Measurements from ENCODE around the gene SDS. TPM values are rescaled to one million over a fixed set of nuclear protein-coding genes. Genes with fewer than 3 reads are reported as not detected.

Gene SDS
- total and polyA plus RNA-seq, 2 of the 8 experiments (the other 6 are each of a cell fraction or from before 2014, with no cell fraction given): 0.21 TPM; not detected in 1

- TF ChIP-seq CHD1 (IDR thresholded peaks at IDR 0.05; ENCODE audit: low read depth, low read length): no peak
- no peak for TF ChIP-seq HDAC2 (IDR thresholded peaks at IDR 0.05; ENCODE audit: borderline replicate concordance in 1 of 2, low read depth in 2 of 2, low read length in 2 of 2)
- no peak for TF ChIP-seq PHF8 (conservative IDR thresholded peaks at IDR 0.05; ENCODE audit: low read depth, low read length)
- TF ChIP-seq SIN3A (conservative IDR thresholded peaks at IDR 0.05 in 1 of 2, IDR thresholded peaks at IDR 0.05 in 1 of 2; ENCODE audit: low read depth in 1 of 2, low read length in 2 of 2): no peak
Measured at GRCh38 chr12:113448873-113449272, 45.2 kb upstream of the SDS start (continued).
